Measurements from ENCODE around the gene MTNR1A. TPM values are rescaled to one million over a fixed set of nuclear protein-coding genes. Genes with fewer than 3 reads are reported as not detected.
A peak's percentile ranks its signal among the peaks of the same experiment; 100 is the strongest.

Gene MTNR1A
- total RNA-seq, result not detected in 2 replicates

DNA sequence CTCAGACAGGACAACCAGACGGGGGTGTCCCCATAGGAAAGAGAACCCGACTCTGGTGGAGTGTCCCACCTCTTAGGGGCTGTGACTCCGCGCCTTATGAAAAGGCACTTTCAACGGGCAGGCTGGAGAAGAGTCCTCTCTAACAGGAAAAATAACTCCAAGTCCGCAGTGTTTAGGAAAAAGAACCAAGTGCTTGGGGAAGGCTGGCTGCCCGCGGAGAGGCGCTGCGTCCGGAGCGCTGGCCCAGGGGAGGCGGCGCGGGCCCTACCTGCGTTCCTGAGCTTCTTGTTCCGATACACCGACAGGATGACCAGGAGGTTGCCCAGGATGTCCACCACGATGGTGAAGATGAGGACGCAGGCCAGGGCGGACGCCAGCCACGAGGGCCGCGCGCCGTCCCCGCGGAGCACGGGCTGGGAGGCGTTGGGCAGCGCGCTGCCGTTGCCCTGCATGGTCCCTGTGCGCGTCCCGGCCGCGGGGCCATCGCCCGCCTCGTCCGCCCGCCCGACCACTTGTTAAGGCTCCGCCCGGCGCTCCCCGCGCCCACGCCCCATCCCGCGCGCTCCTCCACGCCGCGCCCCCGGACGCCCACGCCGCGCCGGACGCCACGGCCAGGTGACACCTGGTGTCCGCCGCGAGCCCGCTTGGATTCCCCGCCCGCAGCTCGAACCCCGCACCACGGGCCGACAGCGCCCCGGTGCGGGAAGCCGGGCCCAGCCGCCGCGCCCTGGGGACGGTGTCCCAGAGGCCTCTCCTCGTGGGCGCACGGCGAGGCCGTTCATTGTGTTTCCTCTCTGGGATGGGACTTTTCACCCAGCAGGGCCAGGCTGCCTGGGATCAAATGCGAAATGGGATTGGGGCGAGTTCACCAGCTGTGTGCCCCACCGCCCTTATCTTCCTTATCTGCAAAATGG is at the start of gene MTNR1A:
Gene MTNR1A (minus strand): TSS at position 654 of the 914 bp plus-strand sequence. CDS start 202 bp downstream, at position 452.
- Mint-ChIP-seq H3K27ac (no peak within 1 kb of the TSS), H3K4me3 (no peak within 1 kb of the TSS), H3K9me3 (peaks cover 3% of the 10 kb centered on the region), H3K27me3 (peaks cover 11% of the 10 kb centered on the region), H3K4me1 (peaks cover 2% of the 10 kb centered on the region), H3K36me3 (ENCODE audit: low read depth) (peaks cover 3% of the 10 kb centered on the region)
- intact Hi-C loops (cut with micrococcal nuclease), result no loop called here
- no peak for DNase-seq

DNA sequence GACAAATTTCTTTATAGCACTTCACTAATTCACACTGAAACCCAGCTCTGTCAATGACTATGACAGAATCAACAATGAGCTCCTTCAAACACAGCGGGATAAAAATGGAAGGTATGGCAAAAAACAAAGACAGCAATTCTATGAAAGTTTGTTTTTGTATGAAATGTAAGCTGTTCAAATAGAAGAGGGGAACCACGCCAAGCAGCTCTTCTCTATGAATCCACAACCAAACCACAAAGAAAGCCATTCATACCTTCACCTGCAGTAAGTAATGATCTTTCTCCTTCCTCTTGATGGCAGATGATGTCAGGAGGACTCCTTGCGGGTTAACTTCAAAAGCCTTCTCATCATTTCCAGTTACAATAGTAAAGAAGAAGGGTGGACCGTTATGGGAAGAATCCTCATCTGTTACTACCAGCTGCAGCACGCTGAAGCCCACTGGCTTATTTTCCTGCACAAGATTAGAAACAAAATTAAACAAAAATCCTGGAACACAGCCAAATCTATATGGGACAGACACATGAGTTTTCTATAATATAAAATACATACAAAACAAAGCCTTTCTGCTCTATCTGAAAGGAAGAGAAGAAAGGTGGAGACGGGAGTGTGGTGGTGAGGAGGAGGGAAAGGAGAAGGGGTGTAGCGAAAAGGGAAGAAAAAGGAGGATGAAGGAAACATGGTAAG is 48.9 kb upstream of the MTNR1A start:
- H3K27ac Mint-ChIP-seq, result no peak overlapping the region
- H3K4me1 Mint-ChIP-seq, result no peaks in the 10 kb centered on the region
- no peaks in the 10 kb centered on the region for H3K27me3 Mint-ChIP-seq
- no peak for DNase-seq
- intact Hi-C loops (cut with micrococcal nuclease), result no loop called here
- H3K9me3 Mint-ChIP-seq, result peaks cover 7% of the 10 kb centered on the region
- H3K36me3 Mint-ChIP-seq (ENCODE audit: low read depth), result no peaks in the 10 kb centered on the region
- H3K4me3 Mint-ChIP-seq, result no peak overlapping the region

DNA sequence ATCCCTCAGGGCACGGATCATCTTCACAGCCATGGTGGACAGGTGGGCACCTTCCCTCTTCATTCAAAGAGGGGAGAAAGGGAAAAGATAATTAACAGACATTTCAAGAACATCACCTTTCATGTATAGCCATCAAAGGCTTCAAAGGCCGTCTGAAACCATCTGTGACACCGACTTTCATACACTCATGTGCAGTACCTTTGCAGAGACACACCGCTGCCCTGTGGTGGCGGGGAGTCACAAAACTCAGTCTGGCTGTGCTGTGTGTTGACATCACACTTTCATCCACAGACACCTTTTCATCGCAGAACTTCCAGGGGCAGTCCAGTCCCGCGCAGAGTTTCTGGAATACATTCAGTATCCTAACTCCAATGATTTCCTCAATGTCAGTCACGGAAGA is 47.6 kb upstream of the MTNR1A start:
- Mint-ChIP-seq H3K27ac (no peak overlapping the region), H3K27me3 (no peaks in the 10 kb centered on the region), H3K4me3 (no peak overlapping the region), H3K36me3 (ENCODE audit: low read depth) (no peaks in the 10 kb centered on the region), H3K4me1 (no peaks in the 10 kb centered on the region), H3K9me3 (peaks cover 7% of the 10 kb centered on the region)
- no peak for DNase-seq
- intact Hi-C loops (cut with micrococcal nuclease), result no loop called here

DNA sequence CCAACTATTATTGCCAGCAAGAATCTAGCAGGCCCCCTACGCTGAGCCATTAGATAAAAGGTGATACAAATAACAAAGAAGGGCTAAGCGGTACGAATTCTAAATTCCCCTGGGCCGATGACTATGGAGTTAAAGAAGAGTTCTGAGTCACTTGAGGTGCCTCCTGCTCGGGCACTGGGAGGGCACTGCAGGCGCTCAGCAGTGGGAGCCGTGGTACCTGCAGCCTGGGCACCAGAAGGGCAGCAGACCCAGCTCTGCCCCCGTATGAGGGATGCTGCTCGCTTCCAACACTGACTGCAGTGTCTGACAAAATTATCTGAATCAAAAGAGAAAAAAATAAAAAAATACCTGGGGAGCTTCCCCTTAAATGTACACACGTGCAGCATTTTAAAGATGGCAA is 44.1 kb upstream of the MTNR1A start:
- H3K4me1 Mint-ChIP-seq, result no peaks in the 10 kb centered on the region
- H3K4me3 Mint-ChIP-seq, result no peak overlapping the region
- intact Hi-C loops (cut with micrococcal nuclease), result no loop called here
- H3K27me3 Mint-ChIP-seq, result no peaks in the 10 kb centered on the region
- no peaks in the 10 kb centered on the region for H3K9me3 Mint-ChIP-seq
- H3K27ac Mint-ChIP-seq, result no peak overlapping the region
- H3K36me3 Mint-ChIP-seq (ENCODE audit: low read depth), result no peaks in the 10 kb centered on the region
- DNase-seq, result no peak

DNA sequence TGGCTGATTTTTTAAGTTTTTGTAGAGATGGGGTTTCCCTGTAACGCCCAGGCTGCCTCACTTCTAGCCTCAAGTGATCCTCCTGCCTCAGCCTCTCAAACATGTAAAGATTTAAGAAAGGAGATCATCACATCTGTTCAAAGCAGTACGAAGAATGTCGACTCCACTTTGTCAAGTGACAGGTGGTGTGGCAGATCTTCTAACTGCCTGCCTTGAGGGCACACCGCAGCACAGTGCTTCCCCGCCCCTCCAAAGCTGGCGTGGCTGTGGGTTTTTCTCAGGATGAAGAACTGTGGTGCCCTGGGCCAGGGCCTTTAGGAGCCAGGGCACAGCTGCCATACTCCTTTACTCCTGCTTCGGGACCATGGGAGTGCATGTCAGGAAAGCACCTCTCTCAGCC is 43.3 kb upstream of the MTNR1A start:
- no peaks in the 10 kb centered on the region for H3K9me3 Mint-ChIP-seq
- no peak for DNase-seq
- intact Hi-C loops (cut with micrococcal nuclease), result no loop called here
- no peaks in the 10 kb centered on the region for H3K36me3 Mint-ChIP-seq (ENCODE audit: low read depth)
- no peaks in the 10 kb centered on the region for H3K4me1 Mint-ChIP-seq
- no peak overlapping the region for H3K27ac Mint-ChIP-seq
- no peaks in the 10 kb centered on the region for H3K27me3 Mint-ChIP-seq
- no peak overlapping the region for H3K4me3 Mint-ChIP-seq

DNA sequence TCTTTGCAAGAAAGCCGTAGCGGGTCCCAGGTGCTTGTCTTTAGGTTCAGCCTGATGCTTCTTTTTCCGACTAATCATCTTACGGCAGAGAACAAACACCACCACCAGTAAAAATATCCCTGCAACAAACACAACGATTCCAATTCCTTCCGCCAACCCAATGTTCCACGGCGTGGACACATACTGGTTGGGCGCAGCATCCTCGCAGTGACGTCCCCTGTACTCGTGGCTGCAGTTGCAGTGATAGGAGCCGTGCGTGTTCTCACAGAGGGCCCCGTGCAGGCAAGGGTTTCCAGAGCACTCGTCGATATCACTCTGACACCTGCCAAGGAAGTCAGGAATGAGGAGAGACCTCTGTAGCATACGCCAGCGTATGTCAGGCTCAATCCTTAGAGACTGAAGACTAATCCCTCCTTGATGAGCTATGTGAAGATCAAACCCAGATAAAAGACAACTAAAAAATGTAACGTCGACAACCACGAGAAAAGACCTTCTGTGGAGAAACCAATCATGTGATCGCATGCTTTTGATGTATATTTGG is 41.6 kb upstream of the MTNR1A start:
- no peak for DNase-seq
- Mint-ChIP-seq H3K27me3 (no peaks in the 10 kb centered on the region), H3K9me3 (no peaks in the 10 kb centered on the region), H3K36me3 (ENCODE audit: low read depth) (no peaks in the 10 kb centered on the region), H3K27ac (no peak overlapping the region), H3K4me1 (no peaks in the 10 kb centered on the region), H3K4me3 (no peak overlapping the region)
- intact Hi-C loops (cut with micrococcal nuclease), result no loop called here

DNA sequence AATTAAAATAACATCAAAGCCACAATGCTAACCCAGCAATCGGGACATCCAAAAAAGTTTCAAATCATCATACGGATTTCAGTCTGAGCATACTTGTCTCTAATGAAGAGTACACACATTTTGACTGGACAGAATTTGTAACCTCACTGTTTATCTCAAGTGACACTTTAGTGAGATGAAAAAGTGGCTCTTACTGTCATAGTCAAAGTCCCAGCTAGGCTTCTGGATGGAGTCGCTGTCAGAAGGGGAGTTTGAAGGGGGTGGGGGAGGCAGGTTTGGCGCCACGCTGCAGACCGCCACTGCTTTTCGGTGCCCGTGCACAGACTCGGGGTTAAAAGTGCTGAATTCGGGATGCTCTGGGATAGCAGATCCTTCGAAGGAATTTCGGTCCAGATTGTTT is 41.0 kb upstream of the MTNR1A start:
- no peak overlapping the region for H3K4me3 Mint-ChIP-seq
- DNase-seq, result no peak
- H3K36me3 Mint-ChIP-seq (ENCODE audit: low read depth), result no peaks in the 10 kb centered on the region
- no peaks in the 10 kb centered on the region for H3K4me1 Mint-ChIP-seq
- H3K27ac Mint-ChIP-seq, result no peak overlapping the region
- intact Hi-C loops (cut with micrococcal nuclease), result no loop called here
- no peaks in the 10 kb centered on the region for H3K27me3 Mint-ChIP-seq
- no peaks in the 10 kb centered on the region for H3K9me3 Mint-ChIP-seq

DNA sequence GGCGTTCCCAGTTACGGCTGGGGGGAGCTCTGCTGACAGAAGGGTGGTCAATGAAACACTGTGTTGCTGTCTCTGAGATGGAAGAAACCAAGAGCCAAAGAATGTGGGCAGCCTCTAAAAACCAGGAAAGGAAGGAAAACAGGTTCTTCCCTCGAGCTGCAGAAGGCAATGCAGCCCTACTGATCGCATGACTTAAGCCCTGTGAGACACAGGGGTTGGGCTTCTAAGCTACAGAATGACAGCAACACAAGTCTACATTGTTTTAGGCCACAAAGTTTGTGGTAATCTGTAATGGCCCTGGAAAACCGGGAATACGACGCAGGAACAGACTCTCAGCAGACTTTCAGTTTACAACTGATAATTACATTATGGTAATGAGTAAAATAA is 38.2 kb upstream of the MTNR1A start:
- Mint-ChIP-seq H3K9me3 (no peaks in the 10 kb centered on the region), H3K27ac (no peak overlapping the region), H3K27me3 (no peaks in the 10 kb centered on the region), H3K36me3 (ENCODE audit: low read depth) (no peaks in the 10 kb centered on the region), H3K4me1 (no peaks in the 10 kb centered on the region), H3K4me3 (no peak overlapping the region)
- intact Hi-C loops (cut with micrococcal nuclease), result no loop called here
- no peak for DNase-seq

DNA sequence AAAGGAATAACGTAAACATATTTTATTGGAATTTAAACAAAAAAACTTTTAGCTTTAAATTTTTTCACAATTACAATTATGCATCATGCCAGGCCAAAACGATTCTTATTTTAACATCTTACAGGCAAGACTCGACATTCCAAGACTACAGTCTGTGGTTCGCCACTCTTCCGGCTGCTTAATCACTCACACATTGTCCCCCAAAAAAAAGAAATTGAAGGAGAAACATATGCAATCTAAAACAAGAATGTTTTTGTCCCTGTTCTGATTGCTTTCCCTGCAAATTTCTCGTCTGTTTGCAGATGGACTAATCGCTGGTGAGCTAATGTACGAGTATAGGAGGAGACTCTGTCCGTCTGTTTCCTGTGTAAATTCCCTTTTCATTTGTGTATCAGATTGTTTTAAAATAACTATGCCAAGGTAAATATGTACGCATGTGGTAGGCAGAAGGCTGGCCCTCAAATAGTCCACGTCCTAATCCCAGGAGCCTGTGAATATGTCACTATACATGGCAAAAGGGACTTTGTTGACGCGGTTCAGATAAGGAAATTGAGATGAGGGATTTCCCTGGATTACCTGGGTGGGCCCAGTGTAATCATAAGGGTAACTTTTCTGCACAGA is 37.7 kb upstream of the MTNR1A start:
- Mint-ChIP-seq H3K36me3 (ENCODE audit: low read depth) (no peaks in the 10 kb centered on the region), H3K27ac (no peak overlapping the region), H3K4me1 (no peaks in the 10 kb centered on the region), H3K4me3 (no peak overlapping the region), H3K27me3 (no peaks in the 10 kb centered on the region), H3K9me3 (no peaks in the 10 kb centered on the region)
- DNase-seq, result no peak
- intact Hi-C loops (cut with micrococcal nuclease), result no loop called here

DNA sequence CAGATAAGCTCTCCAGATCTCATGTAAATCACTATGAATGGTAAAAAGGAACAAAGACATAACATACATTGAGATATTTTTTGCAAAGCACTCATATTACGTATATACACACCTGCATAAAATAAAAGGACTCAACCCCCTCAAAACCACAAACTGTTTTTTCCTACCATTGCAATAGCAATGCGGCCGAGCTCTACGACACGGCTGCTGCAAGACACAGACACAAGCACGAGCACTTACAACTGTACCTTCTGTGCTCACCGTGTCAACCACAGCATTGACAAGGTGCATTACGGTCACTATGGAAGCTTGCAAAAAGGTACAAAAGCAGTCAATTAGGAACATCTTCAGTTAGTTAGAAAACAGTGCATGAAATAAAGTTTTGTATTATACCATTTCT is 37.1 kb upstream of the MTNR1A start:
- H3K4me1 Mint-ChIP-seq, result no peaks in the 10 kb centered on the region
- H3K27ac Mint-ChIP-seq, result no peak overlapping the region
- intact Hi-C loops (cut with micrococcal nuclease), result no loop called here
- no peaks in the 10 kb centered on the region for H3K9me3 Mint-ChIP-seq
- H3K4me3 Mint-ChIP-seq, result no peak overlapping the region
- DNase-seq, result no peak
- no peaks in the 10 kb centered on the region for H3K27me3 Mint-ChIP-seq
- no peaks in the 10 kb centered on the region for H3K36me3 Mint-ChIP-seq (ENCODE audit: low read depth)

DNA sequence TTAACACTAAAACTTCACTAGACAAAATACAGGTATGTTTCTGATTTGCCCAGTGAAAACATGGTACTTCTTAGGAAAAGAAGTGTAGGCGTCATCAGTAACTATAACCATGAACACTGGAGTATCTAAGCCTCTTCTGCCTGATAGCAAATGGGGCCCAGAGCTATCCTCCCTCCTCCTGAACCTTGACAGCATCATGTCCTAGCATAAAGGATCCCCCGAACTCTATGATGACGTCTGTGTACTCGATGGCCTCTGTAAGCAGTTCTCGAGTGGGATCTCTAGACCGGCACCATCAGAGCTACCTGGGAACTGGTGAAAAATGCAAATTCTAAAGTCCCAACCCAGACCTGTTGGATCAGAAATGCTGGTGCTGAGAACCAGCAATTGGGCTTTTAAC is 36.3 kb upstream of the MTNR1A start:
- H3K4me1 Mint-ChIP-seq, result no peaks in the 10 kb centered on the region
- H3K9me3 Mint-ChIP-seq, result no peaks in the 10 kb centered on the region
- no peaks in the 10 kb centered on the region for H3K27me3 Mint-ChIP-seq
- H3K36me3 Mint-ChIP-seq (ENCODE audit: low read depth), result no peaks in the 10 kb centered on the region
- H3K4me3 Mint-ChIP-seq, result no peak overlapping the region
- DNase-seq, result no peak
- intact Hi-C loops (cut with micrococcal nuclease), result no loop called here
- H3K27ac Mint-ChIP-seq, result no peak overlapping the region

DNA sequence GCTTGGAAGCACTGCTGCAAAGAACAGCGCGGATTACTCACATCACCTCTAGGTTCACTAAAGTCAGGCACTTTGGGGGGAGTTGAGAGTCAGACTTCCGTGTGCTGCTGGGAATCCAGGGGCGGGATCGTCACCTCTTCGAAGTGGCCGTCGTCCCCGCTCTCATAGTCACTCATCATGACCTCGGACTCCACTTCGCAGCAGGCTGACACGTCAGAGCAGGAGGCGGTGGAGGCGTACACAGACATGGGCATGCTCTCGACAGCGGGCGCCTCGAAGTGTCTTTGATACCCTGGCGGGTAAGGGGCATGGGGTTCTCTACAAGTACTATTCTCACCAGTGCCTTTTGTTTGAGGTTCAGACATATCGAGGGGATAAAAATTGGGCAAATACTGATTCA is 33.1 kb upstream of the MTNR1A start:
- H3K27ac Mint-ChIP-seq, result no peak overlapping the region
- intact Hi-C loops (cut with micrococcal nuclease), result loop anchor here (5.0 kb wide), 1 partner anchor 521 kb away; the partner anchor contains the start of gene TLR3
- no peaks in the 10 kb centered on the region for H3K4me1 Mint-ChIP-seq
- H3K4me3 Mint-ChIP-seq, result no peak overlapping the region
- H3K36me3 Mint-ChIP-seq (ENCODE audit: low read depth), result no peaks in the 10 kb centered on the region
- no peaks in the 10 kb centered on the region for H3K9me3 Mint-ChIP-seq
- no peak for DNase-seq
- no peaks in the 10 kb centered on the region for H3K27me3 Mint-ChIP-seq

DNA sequence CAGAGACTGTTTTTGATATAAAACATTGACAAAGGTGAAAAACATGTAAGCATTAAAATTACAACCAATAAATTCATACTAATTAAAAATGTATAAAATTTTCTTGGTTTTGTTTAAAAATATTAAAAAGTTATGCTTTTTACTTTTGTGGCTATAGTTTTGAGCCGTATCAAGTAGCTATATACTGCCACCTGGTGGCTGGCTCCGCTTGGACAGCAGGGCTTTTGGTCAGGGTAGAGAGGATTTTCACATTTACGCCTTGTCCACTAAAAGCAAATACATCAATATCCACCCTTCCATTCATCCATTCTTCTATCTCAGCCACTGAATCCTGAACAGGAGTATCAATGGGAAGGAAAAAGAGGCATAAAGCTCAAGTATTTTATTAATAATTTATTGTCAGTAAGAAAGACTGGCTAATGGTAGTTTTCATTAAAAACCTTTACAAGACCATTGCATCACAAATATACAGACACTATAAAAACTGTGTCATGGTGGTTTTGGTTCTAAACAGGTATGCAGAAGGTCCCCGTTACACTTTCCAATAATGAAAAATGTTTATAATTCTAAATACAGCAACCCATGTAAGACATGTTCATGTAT is 32.1 kb upstream of the MTNR1A start:
- no peaks in the 10 kb centered on the region for H3K9me3 Mint-ChIP-seq
- H3K36me3 Mint-ChIP-seq (ENCODE audit: low read depth), result no peaks in the 10 kb centered on the region
- no peak overlapping the region for H3K27ac Mint-ChIP-seq
- intact Hi-C loops (cut with micrococcal nuclease), result loop anchor here (1.0 to 5.0 kb wide), 2 partner anchors 290 to 520 kb away; partner anchors contain the start of gene TLR3
- H3K4me1 Mint-ChIP-seq, result no peaks in the 10 kb centered on the region
- DNase-seq, result peak; percentile 85
- H3K4me3 Mint-ChIP-seq, result no peak overlapping the region
- H3K27me3 Mint-ChIP-seq, result no peaks in the 10 kb centered on the region
